Measurements from ENCODE around the gene DNM3. TPM values are rescaled to one million over a fixed set of nuclear protein-coding genes. Genes with fewer than 3 reads are reported as not detected.

The DNM3 gene
- polyA plus RNA-seq, 1 of the 3 experiments (the other 2 are of a cell fraction), result 0.43 TPM

DNA sequence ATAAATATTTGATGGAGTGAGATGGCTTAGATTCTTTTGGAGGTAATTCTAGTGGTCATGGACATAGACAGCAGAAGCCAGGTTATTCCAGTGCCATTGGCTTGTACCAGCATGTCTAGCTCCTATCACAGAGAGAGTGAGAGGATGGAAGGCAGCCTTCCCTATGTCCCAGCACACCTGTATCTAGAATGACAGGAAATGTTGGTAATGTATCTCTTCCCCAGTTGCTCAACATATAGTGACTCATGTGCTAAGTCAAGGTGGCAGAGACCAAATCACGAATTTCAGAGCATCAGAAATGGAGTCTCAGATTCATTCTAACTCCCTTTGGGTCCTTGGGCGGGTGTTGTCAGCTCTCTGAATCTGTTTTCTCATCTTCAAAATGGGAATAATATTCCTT is 31.5 kb upstream of the DNM3 start:
- no peak for DNase-seq
- H3F3A ChIP-seq (replicated peaks; ENCODE audit: insufficient read depth), result no peaks in the 10 kb centered on the region
- H3K4me2 ChIP-seq, result no peak overlapping the region
- no peaks in the 10 kb centered on the region for H3K79me2 ChIP-seq (ENCODE audit: insufficient read depth)
- POLR2A ChIA-PET, result no interaction called here
- H3K4me3 ChIP-seq (ENCODE audit: low read depth in 2 of 2, low read length in 1 of 2), result no peak overlapping the region
- CTCF ChIA-PET, result interaction anchor here (0.9 to 17.4 kb wide), 3 partner anchors 9 to 173 kb away, joined by 3 to 413 read pairs (median 27); partner anchors contain the start of gene DNM3
- no peak overlapping the region for H3K9ac ChIP-seq
- H3K4me1 ChIP-seq (ENCODE audit: control insufficient read depth in 1 of 2, insufficient read depth in 2 of 2, low read depth in 1 of 2, low read length in 1 of 2), result no peaks in the 10 kb centered on the region
- no peaks in the 10 kb centered on the region for H3K36me3 ChIP-seq (replicated peaks in 1 of 2; ENCODE audit: control insufficient read depth in 1 of 2, insufficient read depth in 2 of 2, low read length in 1 of 2)
- no peaks in the 10 kb centered on the region for H3K27me3 ChIP-seq (ENCODE audit: insufficient read depth)
- H3K27ac ChIP-seq (ENCODE audit: low read depth in 2 of 2, low read length in 1 of 2), result no peak overlapping the region
- TF ChIP-seq TEAD4 (IDR thresholded peaks at IDR 0.05; ENCODE audit: borderline replicate concordance, insufficient read depth) (no peak), TCF12 (IDR thresholded peaks at IDR 0.05) (no peak), RXRA (IDR thresholded peaks at IDR 0.05; ENCODE audit: borderline replicate concordance, low read depth) (no peak), RAD21 (IDR thresholded peaks at IDR 0.05; ENCODE audit: low read length) (no peak), FOXJ3 (CRISPR knock-in tag; IDR thresholded peaks at IDR 0.05) (no peak), RCOR1 (IDR thresholded peaks at IDR 0.05; ENCODE audit: low read length) (no peak), EZH2phosphoT487 (IDR thresholded peaks at IDR 0.05; ENCODE audit: borderline replicate concordance, low read depth) (no peak), NRF1 (IDR thresholded peaks at IDR 0.05; ENCODE audit: low read depth, low read length) (no peak), MXI1 (IDR thresholded peaks at IDR 0.05; ENCODE audit: low read depth, low read length) (no peak), GATA2 (CRISPR knock-in tag; IDR thresholded peaks at IDR 0.05) (no peak), ELF1 (IDR thresholded peaks at IDR 0.05) (no peak), FOSL2 (IDR thresholded peaks at IDR 0.05; ENCODE audit: borderline replicate concordance, low read depth) (no peak), POLR2AphosphoS5 (IDR thresholded peaks at IDR 0.05; ENCODE audit: low read depth, low read length) (no peak), CHD2 (IDR thresholded peaks at IDR 0.05; ENCODE audit: low read length, partially characterized antibody) (no peak)
- TF ChIP-seq, protein P1, sequence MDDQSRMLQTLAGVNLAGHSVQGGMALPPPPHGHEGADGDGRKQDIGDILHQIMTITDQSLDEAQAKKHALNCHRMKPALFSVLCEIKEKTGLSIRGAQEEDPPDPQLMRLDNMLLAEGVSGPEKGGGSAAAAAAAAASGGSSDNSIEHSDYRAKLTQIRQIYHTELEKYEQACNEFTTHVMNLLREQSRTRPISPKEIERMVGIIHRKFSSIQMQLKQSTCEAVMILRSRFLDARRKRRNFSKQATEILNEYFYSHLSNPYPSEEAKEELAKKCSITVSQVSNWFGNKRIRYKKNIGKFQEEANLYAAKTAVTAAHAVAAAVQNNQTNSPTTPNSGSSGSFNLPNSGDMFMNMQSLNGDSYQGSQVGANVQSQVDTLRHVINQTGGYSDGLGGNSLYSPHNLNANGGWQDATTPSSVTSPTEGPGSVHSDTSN (IDR thresholded peaks at IDR 0.05), result no peak
- TF ChIP-seq, protein P2, sequence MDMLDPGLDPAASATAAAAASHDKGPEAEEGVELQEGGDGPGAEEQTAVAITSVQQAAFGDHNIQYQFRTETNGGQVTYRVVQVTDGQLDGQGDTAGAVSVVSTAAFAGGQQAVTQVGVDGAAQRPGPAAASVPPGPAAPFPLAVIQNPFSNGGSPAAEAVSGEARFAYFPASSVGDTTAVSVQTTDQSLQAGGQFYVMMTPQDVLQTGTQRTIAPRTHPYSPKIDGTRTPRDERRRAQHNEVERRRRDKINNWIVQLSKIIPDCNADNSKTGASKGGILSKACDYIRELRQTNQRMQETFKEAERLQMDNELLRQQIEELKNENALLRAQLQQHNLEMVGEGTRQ (IDR thresholded peaks at IDR 0.05; ENCODE audit: borderline replicate concordance, low read depth, low read length), result no peak
- TF ChIP-seq, protein P3, sequence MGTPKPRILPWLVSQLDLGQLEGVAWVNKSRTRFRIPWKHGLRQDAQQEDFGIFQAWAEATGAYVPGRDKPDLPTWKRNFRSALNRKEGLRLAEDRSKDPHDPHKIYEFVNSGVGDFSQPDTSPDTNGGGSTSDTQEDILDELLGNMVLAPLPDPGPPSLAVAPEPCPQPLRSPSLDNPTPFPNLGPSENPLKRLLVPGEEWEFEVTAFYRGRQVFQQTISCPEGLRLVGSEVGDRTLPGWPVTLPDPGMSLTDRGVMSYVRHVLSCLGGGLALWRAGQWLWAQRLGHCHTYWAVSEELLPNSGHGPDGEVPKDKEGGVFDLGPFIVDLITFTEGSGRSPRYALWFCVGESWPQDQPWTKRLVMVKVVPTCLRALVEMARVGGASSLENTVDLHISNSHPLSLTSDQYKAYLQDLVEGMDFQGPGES (IDR thresholded peaks at IDR 0.05; ENCODE audit: low read depth, low read length), result no peak
- TF ChIP-seq, protein P4, sequence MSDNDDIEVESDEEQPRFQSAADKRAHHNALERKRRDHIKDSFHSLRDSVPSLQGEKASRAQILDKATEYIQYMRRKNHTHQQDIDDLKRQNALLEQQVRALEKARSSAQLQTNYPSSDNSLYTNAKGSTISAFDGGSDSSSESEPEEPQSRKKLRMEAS (IDR thresholded peaks at IDR 0.05; ENCODE audit: low read depth), result no peak
- TF ChIP-seq, protein P5, sequence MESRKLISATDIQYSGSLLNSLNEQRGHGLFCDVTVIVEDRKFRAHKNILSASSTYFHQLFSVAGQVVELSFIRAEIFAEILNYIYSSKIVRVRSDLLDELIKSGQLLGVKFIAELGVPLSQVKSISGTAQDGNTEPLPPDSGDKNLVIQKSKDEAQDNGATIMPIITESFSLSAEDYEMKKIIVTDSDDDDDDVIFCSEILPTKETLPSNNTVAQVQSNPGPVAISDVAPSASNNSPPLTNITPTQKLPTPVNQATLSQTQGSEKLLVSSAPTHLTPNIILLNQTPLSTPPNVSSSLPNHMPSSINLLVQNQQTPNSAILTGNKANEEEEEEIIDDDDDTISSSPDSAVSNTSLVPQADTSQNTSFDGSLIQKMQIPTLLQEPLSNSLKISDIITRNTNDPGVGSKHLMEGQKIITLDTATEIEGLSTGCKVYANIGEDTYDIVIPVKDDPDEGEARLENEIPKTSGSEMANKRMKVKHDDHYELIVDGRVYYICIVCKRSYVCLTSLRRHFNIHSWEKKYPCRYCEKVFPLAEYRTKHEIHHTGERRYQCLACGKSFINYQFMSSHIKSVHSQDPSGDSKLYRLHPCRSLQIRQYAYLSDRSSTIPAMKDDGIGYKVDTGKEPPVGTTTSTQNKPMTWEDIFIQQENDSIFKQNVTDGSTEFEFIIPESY (IDR thresholded peaks at IDR 0.05; ENCODE audit: borderline replicate concordance, low read depth), result no peak
- TF ChIP-seq, protein P6, sequence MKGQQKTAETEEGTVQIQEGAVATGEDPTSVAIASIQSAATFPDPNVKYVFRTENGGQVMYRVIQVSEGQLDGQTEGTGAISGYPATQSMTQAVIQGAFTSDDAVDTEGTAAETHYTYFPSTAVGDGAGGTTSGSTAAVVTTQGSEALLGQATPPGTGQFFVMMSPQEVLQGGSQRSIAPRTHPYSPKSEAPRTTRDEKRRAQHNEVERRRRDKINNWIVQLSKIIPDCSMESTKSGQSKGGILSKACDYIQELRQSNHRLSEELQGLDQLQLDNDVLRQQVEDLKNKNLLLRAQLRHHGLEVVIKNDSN (IDR thresholded peaks at IDR 0.05; ENCODE audit: borderline replicate concordance, low read depth), result no peak
- no peak overlapping the region for H2AFZ ChIP-seq (ENCODE audit: low read depth)
- WGBS (ENCODE audit: low lambda C conversion rate), result 34% methylated on average over 2 of the region's 2 CpGs
- no peaks in the 10 kb centered on the region for H3K9me2 ChIP-seq
- no peaks in the 10 kb centered on the region for H4K20me1 ChIP-seq (ENCODE audit: insufficient read depth)
- H3K9me3 ChIP-seq, result no peaks in the 10 kb centered on the region
